Right cardiac atrium (tissue), 5 donors: ENCODE results near the gene UCN. TPM values are rescaled to one million over a fixed set of nuclear protein-coding genes. Genes with fewer than 3 reads are reported as not detected.
"Not testable (repeated sequence)": the region's sequence is repeated elsewhere in the genome, so short reads cannot be mapped to it uniquely, and the experiment has no call there.

Experiments used
- ATAC-seq, 2 donors: fragments of 200-7000 bp; cut with Tn5 transposase; one replicate each; pipeline versions ENCODE4 v1.8.0 to v1.9.1; 2020; ENCODE audit warnings: moderate library complexity in 2 of 2, mild to moderate bottlenecking in 1 of 2
- DNase-seq, 3 donors: peaks; one replicate each; pipeline ENCODE4 v3.0.0-alpha.2; 2020
- H3K27ac ChIP-seq: one replicate; pipeline ENCODE4 v1.5.1; 2013; ENCODE audit warnings: mild to moderate bottlenecking, low read length, control low read depth, moderate library complexity
- H3K27me3 ChIP-seq: one replicate; pipeline ENCODE4 v1.6.1; 2013; ENCODE audit not compliant: control insufficient read depth, insufficient read depth
- H3K4me1 ChIP-seq: one replicate; pipeline ENCODE4 v1.6.1; 2013; ENCODE audit warnings: low read length; ENCODE audit not compliant: control insufficient read depth, insufficient read depth
- H3K4me3 ChIP-seq: one replicate; pipeline ENCODE4 v1.5.1; 2013; ENCODE audit warnings: low read length, control low read depth
- H3K9me3 ChIP-seq: one replicate; pipeline ENCODE4 v1.6.1; 2013; ENCODE audit warnings: low read length; ENCODE audit not compliant: control insufficient read depth
- WGBS: extraction: QIAGEN DNeasy Blood & Tissue Kit; methylation state at CpG from one replicate; pipeline ENCODE4 v1.1.7; 2013; 5-methylcytosine and 5-hydroxymethylcytosine counted together
- intact Hi-C, 4 donors: fragments of 100-400 bp; cut with DNase I; formaldehyde crosslinking; loops; one replicate each; pipeline versions ENCODE4 v1.11.0 to v1.14.0; 2022 to 2023
- polyA plus RNA-seq: library from polyadenylated mRNA; stranded (reverse); fragments of 200-250 nt; gene quantifications from one replicate; pipeline ENCODE4 v1.2.3, GENCODE V29; 2013
- total RNA-seq, 4 donors: library from RNA; stranded (reverse); fragmentation: NEBNext Ultra II Directional; extraction: Animal tissue kit (Norgen Biotek cat#: 25700); gene quantifications; one replicate each; pipeline ENCODE4 v1.2.1, GENCODE V29; 2021
- donor health status: healthy with polysubstance abuse.
- donor health status: DM: no; HTN: yes; CAD: no.
- donor health status: DM: no; HTN: no; CAD: no.
- donor health status: DM: no; HTN: yes; CAD: no; lungs with severe emphysema.
- donor health status: DM: yes; HTN: yes; CAD: no.

Gene UCN
- total and polyA plus RNA-seq, 5 donors = 0.72 to 3.3 (median 1.2) TPM

DNA sequence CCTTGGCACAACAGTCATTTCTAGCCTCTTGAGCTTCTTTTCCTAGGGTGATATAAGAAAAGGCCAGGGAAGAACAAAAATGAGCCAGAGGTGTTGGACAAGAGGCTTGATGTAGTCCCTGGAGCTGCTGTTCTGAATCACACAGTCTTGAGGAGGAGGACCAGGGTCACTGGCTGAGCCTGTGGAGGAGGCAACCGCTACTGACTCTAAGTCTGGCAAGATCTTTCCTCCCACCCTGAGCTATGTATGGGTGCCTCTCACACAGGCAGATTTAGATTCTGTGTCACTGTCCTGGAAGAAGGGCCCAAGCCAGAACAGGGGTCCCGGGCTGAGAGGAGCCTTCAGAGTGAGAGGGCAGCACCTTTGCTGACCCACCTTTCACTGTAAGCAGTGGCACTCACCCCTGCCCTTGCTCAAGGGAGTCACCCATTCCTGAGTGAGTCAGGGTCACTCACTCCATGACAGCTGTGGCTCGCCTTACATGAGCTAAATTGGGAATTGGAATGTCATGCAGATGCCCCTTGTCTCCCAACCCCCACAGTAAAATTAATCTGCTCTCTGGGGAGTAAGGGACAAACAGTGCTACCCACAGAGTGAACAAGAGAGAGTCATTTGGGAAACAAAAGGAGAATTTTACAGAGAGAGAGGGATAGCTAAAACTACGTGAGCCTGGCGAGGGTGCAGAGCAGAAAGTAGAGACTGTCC, 26.2 kb downstream of the UCN start, which contains the start of gene TRIM54:
Gene TRIM54, plus strand, starts transcription at position 575 of the 705 bp plus-strand sequence. CDS start 303 bp downstream, outside the sequence.
- intact Hi-C loops = loop anchor here in 3 of 4 donors (5.0 to 10.0 kb wide), 3 partner anchors 35 to 187 kb away; no protein-coding TSS in a partner anchor
- ATAC-seq (peak; percentile 86 to 88), DNase-seq (no peak)
- 46% methylated on average over 5 of the region's 5 CpGs for WGBS
- H3K9me3 ChIP-seq = no peaks in the 10 kb centered on the region
- no peaks in the 10 kb centered on the region for H3K4me1 ChIP-seq
- peak within 1 kb of the TSS; percentile 62 for H3K4me3 ChIP-seq
- H3K27me3 ChIP-seq = no peaks in the 10 kb centered on the region
- peak within 1 kb of the TSS; percentile 99 for H3K27ac ChIP-seq

DNA sequence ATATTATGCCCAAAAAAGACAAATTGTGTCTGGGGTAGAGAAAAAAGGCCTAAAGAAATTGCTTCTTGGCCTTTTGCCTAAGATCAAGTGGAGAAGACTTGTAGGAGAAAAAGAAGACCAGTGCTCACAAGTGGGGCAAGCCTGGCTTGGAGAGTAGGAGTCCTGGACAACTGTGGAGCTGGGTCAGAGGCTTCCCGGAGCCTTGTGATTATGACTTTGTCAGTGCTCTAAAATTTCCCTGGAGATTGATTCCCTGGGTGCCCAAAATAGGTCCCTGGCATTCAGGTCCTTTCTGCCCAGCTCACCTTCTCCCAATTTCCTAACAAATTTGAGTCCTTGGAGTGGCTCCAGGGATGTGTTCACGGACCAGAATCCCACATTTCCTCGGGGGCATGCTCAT, 26.8 kb downstream of the UCN start:
- DNase-seq (no peak), ATAC-seq (no peak)
- Histone ChIP-seq H3K27me3 (no peaks in the 10 kb centered on the region), H3K9me3 (no peaks in the 10 kb centered on the region), H3K4me3 (no peak overlapping the region), H3K4me1 (no peaks in the 10 kb centered on the region), H3K27ac (peak overlapping the region; percentile 99)
- WGBS = 52% methylated on average over 3 of the region's 3 CpGs
- intact Hi-C loops = loop anchor here in 3 of 4 donors (5.0 to 10.0 kb wide), 3 partner anchors 34 to 187 kb away; no protein-coding TSS in a partner anchor

DNA sequence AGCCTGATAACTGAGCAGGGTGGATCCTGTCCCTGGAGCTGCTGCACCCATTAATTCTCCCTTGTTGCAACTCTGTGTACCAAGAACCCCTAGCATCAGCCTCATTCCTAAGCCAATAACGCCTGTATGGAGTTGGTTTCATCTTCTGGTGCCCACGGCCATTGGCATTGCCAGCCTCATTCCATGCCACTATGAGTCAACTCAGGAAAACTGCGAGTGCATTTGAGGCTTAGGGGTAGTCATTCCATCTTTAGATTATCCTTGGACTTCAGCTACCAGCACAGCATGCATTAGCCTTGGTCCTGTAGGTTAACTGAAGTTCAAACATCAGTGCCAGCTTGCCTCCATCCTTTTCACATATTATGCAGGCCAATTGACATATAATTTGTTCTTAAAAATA, 27.4 kb downstream of the UCN start:
- DNase-seq (no peak), ATAC-seq (no peak)
- intact Hi-C loops = loop anchor here in 3 of 4 donors (5.0 to 10.0 kb wide), 3 partner anchors 34 to 186 kb away; no protein-coding TSS in a partner anchor
- H3K27ac ChIP-seq = peak overlapping the region; percentile 4
- no peaks in the 10 kb centered on the region for H3K27me3 ChIP-seq
- H3K9me3 ChIP-seq = no peaks in the 10 kb centered on the region
- WGBS = 76% methylated on average over 3 of the region's 3 CpGs
- H3K4me1 ChIP-seq = no peaks in the 10 kb centered on the region
- H3K4me3 ChIP-seq = no peak overlapping the region

DNA sequence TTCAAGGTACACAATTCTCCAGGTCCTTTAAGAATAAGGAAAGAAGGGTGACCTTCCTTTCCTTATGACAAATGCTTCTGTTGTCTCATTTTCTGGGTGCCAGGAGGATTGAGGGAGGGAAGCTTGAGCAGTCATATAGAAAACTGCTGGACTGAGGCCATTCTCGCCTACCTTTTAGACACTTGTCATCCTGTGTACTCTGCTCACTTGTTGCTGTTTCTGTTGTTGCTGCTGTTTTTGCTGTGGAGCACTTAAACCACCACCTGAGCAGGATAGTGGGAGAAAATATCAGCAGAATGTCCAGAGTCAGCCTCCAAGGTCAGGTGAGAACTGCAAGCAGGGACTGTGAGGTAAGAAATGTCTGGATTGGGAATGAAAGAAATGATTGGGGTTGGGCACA, 30.2 kb downstream of the UCN start:
- no peak for ATAC-seq
- DNase-seq = no peak
- Histone ChIP-seq H3K9me3 (no peaks in the 10 kb centered on the region), H3K4me3 (no peak overlapping the region), H3K27ac (no peak overlapping the region), H3K4me1 (no peaks in the 10 kb centered on the region), H3K27me3 (no peaks in the 10 kb centered on the region)
- 77% methylated on average over 1 of the region's 1 CpG for WGBS
- intact Hi-C loops = no loop called here

DNA sequence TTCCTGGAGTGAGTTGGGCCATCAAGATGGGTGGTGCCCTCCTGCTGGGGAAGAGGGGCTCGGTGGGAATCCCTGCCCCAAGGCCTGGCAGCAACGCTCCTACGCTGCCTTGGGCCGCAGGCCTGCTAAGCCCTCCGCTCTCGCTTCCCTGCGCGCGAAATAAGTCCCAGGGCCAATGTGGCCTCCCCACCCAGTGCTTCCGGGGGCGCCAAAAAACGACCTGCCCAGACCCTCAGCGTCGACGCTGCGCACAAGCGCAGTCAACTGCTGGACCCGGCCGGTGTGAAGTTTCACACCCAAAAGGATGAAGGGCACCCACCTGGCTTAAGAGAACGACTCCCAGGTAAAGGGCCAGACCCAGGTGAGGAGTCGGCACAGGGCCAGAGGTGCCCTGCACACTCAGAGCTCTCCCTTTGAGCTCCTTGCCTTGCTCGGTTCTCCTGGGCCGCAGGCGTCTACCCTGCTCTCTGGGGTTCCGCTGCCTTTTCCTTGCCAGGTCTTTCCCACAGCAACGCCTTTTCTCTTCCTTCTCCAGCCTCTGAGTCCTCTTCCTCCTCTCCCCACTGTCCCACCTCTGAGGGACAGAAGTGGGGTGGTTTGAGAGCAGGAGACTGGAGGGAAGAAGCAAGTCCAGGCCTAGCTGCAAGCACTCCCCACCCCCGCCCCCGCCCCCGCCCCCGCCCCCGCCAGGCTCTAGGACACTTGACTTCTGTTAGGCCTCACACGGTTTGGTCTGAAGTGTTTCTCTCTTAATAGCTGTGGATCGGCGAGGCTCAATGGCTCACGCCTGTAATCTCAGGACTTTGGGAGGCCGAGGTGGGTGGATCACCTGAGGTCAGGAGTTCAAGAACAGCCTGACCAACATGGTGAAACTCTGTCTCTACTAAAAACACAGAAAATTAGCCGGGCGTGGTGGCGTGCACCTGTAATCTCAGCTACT, 32.8 kb downstream of the UCN start, which contains the start of gene DNAJC5G:
Gene DNAJC5G, plus strand, starts transcription at position 223 of the 940 bp plus-strand sequence. CDS start 1,296 bp downstream, outside the sequence.
- H3K27ac ChIP-seq = no peak within 1 kb of the TSS
- no peak for ATAC-seq
- no peak for DNase-seq
- intact Hi-C loops = no loop called here
- peaks cover 6% of the 10 kb centered on the region for H3K4me1 ChIP-seq
- no peaks in the 10 kb centered on the region for H3K27me3 ChIP-seq
- H3K9me3 ChIP-seq = no peaks in the 10 kb centered on the region
- no peak within 1 kb of the TSS for H3K4me3 ChIP-seq
- WGBS = 79% methylated on average over 39 of the region's 39 CpGs

DNA sequence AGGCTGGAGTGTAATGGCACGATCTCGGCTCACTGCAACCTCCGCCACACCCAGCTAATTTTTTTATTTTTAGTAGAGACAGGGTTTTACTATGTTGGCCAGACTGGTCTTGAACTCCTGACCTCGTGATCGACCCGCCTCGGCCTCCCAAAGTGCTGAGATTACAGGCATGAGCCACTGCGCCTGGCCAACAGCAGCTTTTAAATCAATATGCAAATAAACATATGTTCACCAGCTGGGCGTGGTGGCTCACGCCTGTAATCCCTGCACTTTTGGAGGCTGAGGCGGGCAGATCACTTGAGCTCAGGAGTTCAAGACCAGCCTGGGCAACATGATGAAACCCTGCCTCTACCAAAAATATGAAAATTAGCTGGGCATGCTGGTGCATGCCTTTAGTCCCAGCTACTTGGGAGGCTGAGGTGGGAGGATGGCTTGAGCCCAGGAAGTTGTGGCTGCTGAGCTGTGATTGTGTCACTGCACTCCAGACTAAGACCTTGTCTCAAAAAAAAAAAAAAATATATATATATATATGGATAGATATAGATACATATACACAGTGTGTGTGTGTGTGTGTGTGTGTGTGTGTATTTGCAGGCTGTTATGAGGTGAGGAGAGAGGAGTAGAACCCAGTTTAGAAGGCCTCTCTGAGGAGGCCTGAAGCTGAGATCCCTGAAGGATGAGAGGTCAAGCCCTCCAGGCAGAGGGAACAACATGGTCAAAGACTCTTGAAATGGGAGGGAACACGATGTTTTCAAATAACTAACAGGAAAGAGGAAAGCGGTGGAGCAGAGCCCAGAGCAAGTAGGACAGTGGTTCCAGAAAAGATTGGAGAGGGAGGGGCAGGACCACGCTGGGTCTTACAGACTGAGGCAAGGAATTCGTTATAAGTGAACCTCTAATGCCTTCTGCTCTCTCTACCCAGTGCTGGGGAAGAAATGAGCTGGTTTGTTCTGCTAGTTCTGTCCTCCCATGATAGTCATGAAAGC, 35.4 kb downstream of the UCN start:
- DNase-seq, H3K27me3 ChIP-seq, H3K4me1 ChIP-seq, H3K9me3 ChIP-seq, intact Hi-C loops, H3K4me3 ChIP-seq: not testable (repeated sequence)
- peak overlapping the region; percentile 88 for H3K27ac ChIP-seq
- ATAC-seq = peak; percentile 40 to 53
- 53% methylated on average over 15 of the region's 15 CpGs for WGBS

DNA sequence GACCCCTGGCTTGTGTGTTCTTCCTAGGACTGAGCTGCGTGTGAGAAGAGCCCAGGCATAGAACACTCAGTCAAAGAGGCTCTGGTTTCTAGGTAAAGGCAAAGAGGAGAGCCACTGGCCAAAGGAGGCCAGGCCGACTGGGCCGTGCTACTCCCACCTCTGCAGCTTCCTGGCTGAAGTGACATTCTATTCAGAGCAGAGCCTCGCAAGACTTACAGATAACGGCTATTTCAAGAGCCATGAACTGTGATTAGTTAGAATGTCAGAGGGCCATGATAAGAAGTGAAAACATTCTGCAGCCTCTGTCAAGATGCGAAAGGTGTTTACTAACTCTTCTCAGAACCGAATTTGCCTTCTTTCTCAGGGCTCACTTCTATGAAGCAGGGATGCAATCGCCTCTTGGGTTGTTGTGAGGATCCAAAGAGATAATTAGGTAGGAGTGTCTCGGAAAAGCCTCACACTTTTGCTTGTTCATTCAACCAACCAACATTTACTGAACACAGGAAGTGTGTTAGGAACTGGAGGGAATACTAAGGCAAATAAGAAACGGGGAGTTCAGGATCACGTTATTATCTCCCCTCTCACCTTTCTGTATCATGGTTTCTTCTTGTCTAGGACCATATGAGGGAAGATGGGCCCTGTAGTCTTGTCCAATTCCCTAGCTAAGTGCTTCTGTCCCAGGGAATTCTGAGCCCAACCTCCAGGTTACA, 36.5 kb downstream of the UCN start:
- Histone ChIP-seq H3K4me3 (no peak overlapping the region), H3K27ac (peak overlapping the region; percentile 88), H3K27me3 (no peaks in the 10 kb centered on the region), H3K4me1 (peaks cover 6% of the 10 kb centered on the region), H3K9me3 (no peaks in the 10 kb centered on the region)
- intact Hi-C loops = no loop called here
- 28% methylated on average over 11 of the region's 11 CpGs for WGBS
- ATAC-seq (peak; percentile 85 to 86), DNase-seq (no peak)

DNA sequence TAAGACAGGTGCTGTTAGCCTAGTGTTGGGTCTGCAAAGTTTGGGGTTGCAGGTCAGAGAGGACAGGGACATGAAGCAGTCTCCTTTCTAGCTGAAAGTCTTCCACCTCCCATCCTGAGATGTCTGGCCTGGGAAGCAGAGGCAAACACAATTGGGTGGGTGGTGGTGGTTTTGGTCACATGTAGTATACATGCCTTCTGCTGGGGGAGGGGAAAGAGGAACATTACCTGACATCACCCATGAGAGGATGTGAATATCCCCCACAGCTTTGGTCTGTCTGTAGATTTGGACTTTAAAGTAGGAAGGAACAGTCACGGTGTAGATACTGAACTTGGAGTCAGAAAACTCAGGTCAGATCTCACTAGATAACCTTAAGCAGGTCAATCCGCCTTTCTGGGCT, 37.6 kb downstream of the UCN start:
- 56% methylated on average over 2 of the region's 2 CpGs for WGBS
- ATAC-seq (no peak), DNase-seq (no peak)
- Histone ChIP-seq H3K4me1 (peaks cover 6% of the 10 kb centered on the region), H3K27ac (no peak overlapping the region), H3K4me3 (no peak overlapping the region), H3K27me3 (no peaks in the 10 kb centered on the region), H3K9me3 (no peaks in the 10 kb centered on the region)
- intact Hi-C loops = no loop called here

DNA sequence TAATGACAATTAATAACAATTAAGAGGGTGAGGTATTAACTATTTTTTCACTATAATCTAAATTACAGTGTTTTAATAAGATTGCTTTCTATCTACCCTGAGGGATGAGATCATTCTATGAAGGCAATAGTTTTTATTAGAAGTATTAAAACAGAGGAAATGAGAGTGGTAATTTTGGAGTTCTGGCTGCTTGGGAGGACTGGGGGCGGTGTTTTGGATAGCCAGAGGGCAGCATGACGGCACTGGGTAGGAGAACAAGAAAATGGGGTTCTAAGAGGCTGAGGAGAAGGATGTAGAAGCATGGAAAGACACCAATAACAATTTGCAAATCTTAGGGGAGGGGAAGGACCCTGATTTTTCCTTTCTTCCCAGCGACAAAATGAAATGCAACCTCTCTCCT, 38.1 kb downstream of the UCN start:
- Histone ChIP-seq H3K27me3 (no peaks in the 10 kb centered on the region), H3K27ac (no peak overlapping the region), H3K4me1 (peaks cover 6% of the 10 kb centered on the region), H3K9me3 (no peaks in the 10 kb centered on the region), H3K4me3 (no peak overlapping the region)
- no peak for DNase-seq
- ATAC-seq = no peak
- intact Hi-C loops = no loop called here
- WGBS = 72% methylated on average over 3 of the region's 3 CpGs

DNA sequence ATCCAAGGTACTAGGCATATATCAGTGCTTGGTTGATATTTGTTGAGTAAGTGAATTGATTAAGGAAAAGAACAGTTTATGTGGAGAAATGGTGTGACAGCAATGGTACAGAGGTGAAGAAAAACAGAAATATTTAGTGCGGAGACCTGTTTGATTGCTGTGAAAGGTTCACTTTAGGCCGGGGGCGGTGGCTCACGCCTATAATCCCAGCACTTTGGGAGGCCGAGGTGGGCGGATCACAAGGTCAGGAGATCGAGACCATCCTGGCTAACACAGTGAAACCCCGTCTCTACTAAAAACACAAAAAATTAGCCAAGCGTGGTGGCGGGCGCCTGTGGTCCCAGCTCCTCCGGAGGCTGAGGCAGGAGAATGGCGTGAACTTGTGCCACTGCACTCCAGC, 39.9 kb downstream of the UCN start:
- ATAC-seq, DNase-seq, H3K4me1 ChIP-seq, H3K27me3 ChIP-seq, H3K9me3 ChIP-seq, H3K4me3 ChIP-seq, H3K27ac ChIP-seq, intact Hi-C loops: not testable (repeated sequence)
- WGBS = 88% methylated on average over 13 of the region's 13 CpGs
